GM12872 (cell line): ENCODE measurements around the gene GTSE1.

ENCODE experiments used
- CTCF ChIP-seq: IDR thresholded peaks from 3 replicates; pipeline ENCODE4 v1.5.1; 2011; ENCODE audit warnings: low read depth, mild to moderate bottlenecking, low read length, moderate library complexity; ENCODE audit not compliant: insufficient read depth

The GTSE1 gene

DNA sequence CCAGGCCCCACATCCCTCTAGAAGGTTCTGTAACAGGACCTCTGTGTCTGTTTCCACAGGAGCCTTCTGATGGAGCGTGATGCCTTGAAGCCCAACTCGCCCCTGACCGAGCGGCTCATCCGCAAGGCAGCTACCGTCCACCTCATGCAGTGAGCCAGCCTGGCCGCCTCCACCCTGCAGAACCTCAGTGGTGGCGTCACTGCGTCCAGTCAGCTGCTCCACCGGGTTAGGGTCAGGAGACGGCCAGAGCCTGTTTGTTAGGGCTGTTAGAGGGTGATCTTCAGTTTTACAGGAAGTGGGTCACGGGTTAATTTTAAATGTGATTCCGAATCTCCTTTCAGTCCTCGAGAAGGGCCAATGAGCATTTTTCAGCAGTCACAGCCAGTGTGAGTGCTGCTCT lies 3.9 kb upstream of the GTSE1 start:
- TF ChIP-seq CTCF: no peak

- TF ChIP-seq CTCF: no peak
Measured at GRCh38 chr22:46293577-46294260, 3.0 kb upstream of the GTSE1 start.

GRCh38 chr22:46294784-46295183 lies 1.9 kb upstream of the GTSE1 start:
- no peak for TF ChIP-seq CTCF

DNA sequence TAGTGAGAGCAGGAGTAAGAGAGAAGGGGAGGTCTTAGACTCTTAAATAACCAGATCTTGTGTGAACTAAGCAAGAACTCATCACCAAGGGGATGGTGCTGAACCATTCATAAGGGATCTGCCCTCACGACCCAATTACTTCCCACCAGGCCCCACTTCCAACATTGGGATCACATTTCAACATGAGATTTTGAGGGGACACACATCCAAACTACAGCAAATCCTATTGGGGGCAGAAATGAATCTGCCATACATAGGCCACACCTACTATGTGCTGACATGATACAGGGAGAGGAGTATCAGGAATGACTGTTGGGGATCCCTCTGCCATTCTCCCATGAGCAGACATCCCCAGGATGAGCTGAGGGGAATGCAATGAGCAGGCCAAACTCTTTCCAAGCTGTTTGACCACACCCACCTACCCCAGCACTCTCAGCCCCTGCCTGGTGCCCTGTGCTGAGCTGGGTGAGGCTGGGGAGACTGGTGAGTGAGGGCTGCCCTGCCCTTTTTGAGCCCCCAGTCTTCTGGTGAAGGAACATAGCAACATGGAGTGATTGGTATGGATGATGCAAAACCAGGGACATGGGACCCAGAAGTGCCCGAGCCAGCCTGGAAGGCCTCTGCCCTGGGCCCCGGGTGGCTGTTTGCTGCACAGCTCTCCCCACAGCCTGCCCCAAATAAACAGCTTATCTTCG lies 1.2 kb upstream of the GTSE1 start:
- no peak for TF ChIP-seq CTCF

GRCh38 chr22:46297151-46297812 lies 612 bp downstream of the GTSE1 start:
- no peak for TF ChIP-seq CTCF

DNA sequence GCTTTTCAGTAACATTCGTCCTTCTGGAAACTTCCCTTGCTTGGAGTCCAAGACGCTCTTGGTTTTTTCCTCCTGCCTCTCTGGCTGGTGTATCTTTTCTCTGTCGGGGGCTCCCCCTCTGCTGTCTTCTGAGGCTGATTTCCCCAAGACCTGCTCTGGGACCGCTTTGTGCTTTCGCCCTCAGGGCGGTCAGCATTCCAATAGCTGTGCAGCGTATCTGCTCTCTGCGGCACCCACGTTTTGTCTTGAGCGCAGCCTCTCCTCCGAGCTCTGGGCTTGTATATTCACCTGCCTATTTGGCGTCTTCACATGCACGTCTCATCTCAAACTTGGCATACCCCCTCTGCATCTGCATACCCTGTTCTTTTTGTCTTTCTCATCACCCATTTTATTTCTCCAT lies 2.4 kb downstream of the GTSE1 start:
- TF ChIP-seq CTCF: no peak

- TF ChIP-seq CTCF: no peak
Measured at GRCh38 chr22:46300491-46300890, 3.8 kb downstream of the GTSE1 start.
